ENCODE results near the gene NIFK. TPM values are rescaled to one million over a fixed set of nuclear protein-coding genes. Genes with fewer than 3 reads are reported as not detected.

Gene NIFK
- total RNA-seq, 4 donors from 2014 or later: 21.2 to 61.2 (median 39.4) TPM

DNA sequence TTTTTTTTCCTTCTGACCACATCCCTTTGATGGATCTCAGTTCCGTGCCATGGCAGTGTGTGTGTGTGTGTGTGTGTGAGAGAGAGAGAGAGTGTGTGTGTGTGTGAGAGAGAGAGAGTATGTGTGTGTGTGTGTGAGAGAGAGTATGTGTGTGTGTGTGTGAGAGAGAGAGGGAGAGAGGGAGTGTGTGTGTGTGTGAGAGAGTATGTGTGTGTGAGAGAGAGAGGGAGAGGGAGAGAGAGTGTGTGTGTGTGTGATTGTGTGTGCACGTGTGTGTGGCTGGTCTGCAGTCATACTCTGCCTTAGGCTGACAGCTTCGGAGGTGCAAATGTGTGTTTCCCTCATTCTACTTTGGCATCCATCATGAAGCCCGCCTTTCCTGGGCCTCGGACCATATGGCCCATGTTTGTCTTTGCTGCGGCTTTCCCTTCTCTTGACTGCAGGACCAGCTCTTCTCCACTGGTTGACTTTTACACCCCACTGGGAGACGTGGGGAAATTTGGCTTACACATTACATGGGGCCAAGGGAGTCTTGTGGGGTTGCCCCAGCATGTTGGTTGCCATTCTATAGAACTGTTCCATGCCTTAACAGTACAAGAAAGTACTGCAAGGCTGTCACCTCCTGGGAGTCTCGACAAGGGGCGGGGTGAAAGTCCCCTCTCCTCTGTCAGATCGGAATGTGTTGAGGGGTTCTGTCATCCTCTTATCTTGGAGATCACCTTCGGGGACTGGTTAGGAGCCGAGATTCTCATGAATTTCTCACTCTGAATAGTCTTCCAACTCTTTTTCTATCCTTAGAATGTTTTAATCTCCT, 40.4 kb upstream of the NIFK start:
- TF ChIP-seq CTCF (IDR thresholded peaks at IDR 0.05) (no peak), POLR2A (IDR thresholded peaks at IDR 0.05) (no peak)
- Histone ChIP-seq H3K4me3 (no peak overlapping the region), H3K36me3 (no peaks in the 10 kb centered on the region), H3K27me3 (no peaks in the 10 kb centered on the region), H3K27ac (no peak overlapping the region), H3K4me1 (no peaks in the 10 kb centered on the region), H3K9me3 (no peaks in the 10 kb centered on the region)
- intact Hi-C loops (cut with DNase I; ENCODE audit: low total_unique reads): no loop called here
- no peak for DNase-seq

GRCh38 chr2:121776361-121776760, 39.7 kb upstream of the NIFK start:
- Histone ChIP-seq H3K27me3 (no peaks in the 10 kb centered on the region), H3K36me3 (no peaks in the 10 kb centered on the region), H3K27ac (no peak overlapping the region), H3K9me3 (no peaks in the 10 kb centered on the region), H3K4me1 (no peaks in the 10 kb centered on the region), H3K4me3 (no peak overlapping the region)
- TF ChIP-seq CTCF (IDR thresholded peaks at IDR 0.05): no peak
- no peak for TF ChIP-seq POLR2A (IDR thresholded peaks at IDR 0.05)
- no peak for DNase-seq
- intact Hi-C loops (cut with DNase I; ENCODE audit: low total_unique reads): no loop called here

DNA sequence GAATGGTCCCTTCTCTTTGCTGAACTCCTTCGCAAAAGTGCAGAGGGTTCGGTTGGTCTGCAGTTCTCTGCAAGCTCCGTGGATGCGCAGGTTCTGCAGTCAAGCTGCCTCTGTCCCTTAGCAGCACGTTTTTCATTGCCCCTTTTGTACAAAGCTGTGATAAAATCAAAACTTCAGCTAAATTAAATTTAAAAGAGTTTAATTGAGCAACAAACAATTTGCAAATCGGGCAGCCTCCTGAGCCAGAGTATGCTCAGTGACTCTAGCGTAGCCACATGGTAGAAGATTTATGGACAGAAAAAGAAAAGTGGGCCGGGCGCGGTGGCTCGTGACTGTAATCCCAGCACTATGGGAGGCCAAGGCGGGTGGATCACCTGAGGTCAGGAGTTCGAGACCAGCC, 37.6 kb upstream of the NIFK start:
- H3K4me3 ChIP-seq: no peak overlapping the region
- H3K27ac ChIP-seq: no peak overlapping the region
- H3K36me3 ChIP-seq: no peaks in the 10 kb centered on the region
- DNase-seq: no peak
- no peak for TF ChIP-seq CTCF (IDR thresholded peaks at IDR 0.05)
- TF ChIP-seq POLR2A (IDR thresholded peaks at IDR 0.05): no peak
- intact Hi-C loops (cut with DNase I; ENCODE audit: low total_unique reads): no loop called here
- H3K4me1 ChIP-seq: no peaks in the 10 kb centered on the region
- H3K27me3 ChIP-seq: no peaks in the 10 kb centered on the region
- H3K9me3 ChIP-seq: no peaks in the 10 kb centered on the region

- intact Hi-C loops (cut with DNase I; ENCODE audit: low total_unique reads): no loop called here
- TF ChIP-seq POLR2A (IDR thresholded peaks at IDR 0.05): no peak
- TF ChIP-seq CTCF (IDR thresholded peaks at IDR 0.05): no peak
- no peaks in the 10 kb centered on the region for H3K4me1 ChIP-seq
- no peak overlapping the region for H3K4me3 ChIP-seq
- H3K27ac ChIP-seq: no peak overlapping the region
- H3K36me3 ChIP-seq: no peaks in the 10 kb centered on the region
- no peak for DNase-seq
- no peaks in the 10 kb centered on the region for H3K9me3 ChIP-seq
- H3K27me3 ChIP-seq: no peaks in the 10 kb centered on the region
These were observed 35.5 kb upstream of the NIFK start for GRCh38 chr2:121771976-121772742.

All from uterus (tissue), 4 donors.